GM23248 (cell line): ENCODE data around the gene TBX2. TPM values are rescaled to one million over a fixed set of nuclear protein-coding genes. Genes with fewer than 3 reads are reported as not detected.

ENCODE experiments used
- DNase-seq: peaks from one replicate; pipeline ENCODE4 v3.0.0-alpha.2; 2015
- H2AFZ ChIP-seq: fragments of 200-600 bp; sonication (generic); 2 replicates; pipeline ENCODE4 v1.6.1; 2016; ENCODE audit warnings: antibody characterized with exemption
- H3F3A ChIP-seq: fragments of 200-600 bp; sonication (generic); 2 replicates; pipeline ENCODE4 v1.6.1; 2016; ENCODE audit warnings: mild to moderate bottlenecking, antibody characterized with exemption, mixed run types; ENCODE audit not compliant: insufficient read depth
- H3K27ac ChIP-seq: fragments of 200-600 bp; sonication (generic); 2 replicates; pipeline ENCODE4 v1.5.1; 2016; ENCODE audit warnings: mild to moderate bottlenecking
- H3K27me3 ChIP-seq: fragments of 200-600 bp; sonication (generic); replicated peaks from 2 replicates; pipeline ENCODE4 v1.6.1; 2016; ENCODE audit warnings: mild to moderate bottlenecking; ENCODE audit not compliant: insufficient read depth
- H3K36me3 ChIP-seq: fragments of 200-600 bp; sonication (generic); 2 replicates; pipeline ENCODE4 v1.6.1; 2016; ENCODE audit warnings: low read depth, mild to moderate bottlenecking
- H3K4me1 ChIP-seq: fragments of 200-600 bp; sonication (generic); 2 replicates; pipeline ENCODE4 v1.6.1; 2016; ENCODE audit warnings: mild to moderate bottlenecking; ENCODE audit not compliant: insufficient read depth
- H3K4me2 ChIP-seq: fragments of 200-600 bp; sonication (generic); one replicate; pipeline ENCODE4 v1.6.1; 2016; ENCODE audit warnings: mild to moderate bottlenecking; ENCODE audit not compliant: unreplicated experiment
- H3K4me3 ChIP-seq: fragments of 200-600 bp; sonication (generic); 2 replicates; pipeline ENCODE4 v1.5.1; 2016; ENCODE audit warnings: mild to moderate bottlenecking
- H3K79me2 ChIP-seq: fragments of 200-600 bp; sonication (generic); 2 replicates; pipeline ENCODE4 v1.6.1; 2016; ENCODE audit warnings: mild to moderate bottlenecking; ENCODE audit not compliant: insufficient read depth
- H3K9ac ChIP-seq: fragments of 200-600 bp; sonication (generic); 2 replicates; pipeline ENCODE4 v1.6.1; 2016; ENCODE audit warnings: mild to moderate bottlenecking
- H3K9me2 ChIP-seq: fragments of 200-600 bp; sonication (generic); 2 replicates; pipeline ENCODE4 v1.6.1; 2016; ENCODE audit warnings: mixed run types, mild to moderate bottlenecking, moderate library complexity; ENCODE audit not compliant: insufficient read depth
- H3K9me3 ChIP-seq: fragments of 200-600 bp; sonication (generic); one replicate; pipeline ENCODE4 v1.6.1; 2017; ENCODE audit warnings: low read depth
- H4K20me1 ChIP-seq: fragments of 200-600 bp; sonication (generic); 2 replicates; pipeline ENCODE4 v1.6.0; 2016; ENCODE audit not compliant: insufficient read depth
- EZH2 ChIP-seq: fragments of 200-600 bp; sonication (generic); IDR thresholded peaks from 2 replicates; pipeline ENCODE4 v1.6.1; 2018; ENCODE audit warnings: antibody characterized with exemption, mild to moderate bottlenecking; ENCODE audit not compliant: insufficient read depth, poor library complexity, severe bottlenecking
- EZH2phosphoT487 ChIP-seq: fragments of 200-600 bp; sonication (generic); IDR thresholded peaks from 2 replicates; pipeline ENCODE4 v1.6.1; 2018; ENCODE audit warnings: antibody characterized with exemption, moderate library complexity, mild to moderate bottlenecking, low read depth; ENCODE audit not compliant: insufficient read depth
- WGBS, 2 experiments: methylation state at CpG; one replicate each; pipeline ENCODE4 v1.1.6; 2015 to 2017; ENCODE audit warnings: low lambda C conversion rate in 2 of 2, low coverage in 1 of 2; ENCODE audit errors: missing lambda C conversion rate in 2 of 2; 5-methylcytosine and 5-hydroxymethylcytosine counted together
- in situ Hi-C: fragments of 300-500 bp; cut with MboI; formaldehyde crosslinking; loops from 2 replicates; pipeline ENCODE4 v1.15.0; 2020
- polyA plus RNA-seq: library from polyadenylated mRNA; unstranded; fragments of >200 nt; fragmentation: Nextera tagmentation; extraction: Ambion mirVana; gene quantifications from 2 replicates; pipeline ENCODE4 v1.2.1, GENCODE V29; 2016
- total RNA-seq: library from RNA; depleted of rRNA; stranded (reverse); fragments of >200 nt; shearing (Covaris generic); gene quantifications from 2 replicates; pipeline ENCODE4 v1.2.3, GENCODE V29; 2014

The TBX2 gene
- total and polyA plus RNA-seq, 2 experiments from 2014 or later: 1.7 to 11.1 TPM

GRCh38 chr17:61363601-61364462, 35.8 kb upstream of the TBX2 start:
- TF ChIP-seq EZH2 (no peak), EZH2phosphoT487 (no peak)
- Histone ChIP-seq H3K4me1 (peaks cover 9% of the 10 kb centered on the region; the same call in 1 of the 2 replicates), H3K9ac (no peak overlapping the region), H4K20me1 (no peaks in the 10 kb centered on the region), H3K9me2 (no peaks in the 10 kb centered on the region), H3F3A (no peaks in the 10 kb centered on the region), H3K79me2 (no peaks in the 10 kb centered on the region), H3K4me3 (no peak overlapping the region), H2AFZ (no peak overlapping the region), H3K36me3 (no peaks in the 10 kb centered on the region), H3K9me3 (no peaks in the 10 kb centered on the region), H3K27me3 (no peaks in the 10 kb centered on the region), H3K4me2 (no peak overlapping the region), H3K27ac (no peak overlapping the region)
- 96 to 98% methylated on average over 13 of the region's 13 CpGs for WGBS, 2 experiments
- DNase-seq: no peak
- in situ Hi-C loops: no loop called here

GRCh38 chr17:61364463-61364846, 35.2 kb upstream of the TBX2 start:
- no peak overlapping the region for H3K27ac ChIP-seq
- no peak overlapping the region for H3K9ac ChIP-seq
- DNase-seq: no peak
- no peaks in the 10 kb centered on the region for H3K9me3 ChIP-seq
- WGBS, 2 experiments: 89 to 94% methylated on average over 3 of the region's 3 CpGs
- H3K9me2 ChIP-seq: no peaks in the 10 kb centered on the region
- no peaks in the 10 kb centered on the region for H4K20me1 ChIP-seq
- TF ChIP-seq EZH2phosphoT487 (no peak), EZH2 (no peak)
- no peaks in the 10 kb centered on the region for H3K79me2 ChIP-seq
- H3K4me1 ChIP-seq: peaks cover 9% of the 10 kb centered on the region; the same call in 1 of the 2 replicates
- no peak overlapping the region for H2AFZ ChIP-seq
- H3K4me2 ChIP-seq: no peak overlapping the region
- no peaks in the 10 kb centered on the region for H3K36me3 ChIP-seq
- no peaks in the 10 kb centered on the region for H3F3A ChIP-seq
- no peaks in the 10 kb centered on the region for H3K27me3 ChIP-seq
- no peak overlapping the region for H3K4me3 ChIP-seq
- in situ Hi-C loops: no loop called here

- WGBS, 2 experiments: 78 to 84% methylated on average over 8 of the region's 8 CpGs
- Histone ChIP-seq H4K20me1 (no peaks in the 10 kb centered on the region), H3K27ac (no peak overlapping the region), H3K9me2 (no peaks in the 10 kb centered on the region), H3K9ac (no peak overlapping the region), H3F3A (no peaks in the 10 kb centered on the region), H2AFZ (no peak overlapping the region), H3K36me3 (no peaks in the 10 kb centered on the region), H3K4me2 (no peak overlapping the region), H3K9me3 (no peaks in the 10 kb centered on the region), H3K79me2 (no peaks in the 10 kb centered on the region), H3K4me3 (no peak overlapping the region), H3K4me1 (no peaks in the 10 kb centered on the region), H3K27me3 (no peaks in the 10 kb centered on the region)
- peak; percentile 27 for DNase-seq
- TF ChIP-seq EZH2 (no peak), EZH2phosphoT487 (no peak)
- in situ Hi-C loops: no loop called here
Measured at GRCh38 chr17:61366076-61366714, 33.4 kb upstream of the TBX2 start.

GRCh38 chr17:61366715-61367413, 32.8 kb upstream of the TBX2 start:
- Histone ChIP-seq H3K9me2 (no peaks in the 10 kb centered on the region), H3K4me3 (no peak overlapping the region), H2AFZ (no peak overlapping the region), H3K9ac (no peak overlapping the region), H3K4me2 (no peak overlapping the region), H3K27me3 (no peaks in the 10 kb centered on the region), H3K9me3 (no peaks in the 10 kb centered on the region), H3K79me2 (no peaks in the 10 kb centered on the region), H3F3A (no peaks in the 10 kb centered on the region), H3K27ac (no peak overlapping the region), H4K20me1 (no peaks in the 10 kb centered on the region), H3K4me1 (no peaks in the 10 kb centered on the region), H3K36me3 (no peaks in the 10 kb centered on the region)
- in situ Hi-C loops: no loop called here
- no peak for TF ChIP-seq EZH2
- TF ChIP-seq EZH2phosphoT487: no peak
- no peak for DNase-seq
- WGBS, 2 experiments: 70 to 71% methylated on average over 19 of the region's 19 CpGs
